ENCODE data around the gene CPZ. TPM values are rescaled to one million over a fixed set of nuclear protein-coding genes. Genes with fewer than 3 reads are reported as not detected.
A peak's percentile ranks its signal among the peaks of the same experiment; 100 is the strongest.

CPZ gene
- total RNA-seq, 1 donor from 2014 or later, result not detected

GRCh38 chr4:8637456-8637984, 45.0 kb downstream of the CPZ start:
- H3K36me3 ChIP-seq, result no peaks in the 10 kb centered on the region
- DNase-seq (ENCODE audit: low spot score), result no peak
- Mint-ChIP-seq H3K9me3 (no peaks in the 10 kb centered on the region), H3K27me3 (ENCODE audit: insufficient read depth, low read depth) (peaks cover 14% of the 10 kb centered on the region), H3K27ac (no peak overlapping the region), H3K4me1 (no peaks in the 10 kb centered on the region), H3K4me3 (no peak overlapping the region), H3K36me3 (no peaks in the 10 kb centered on the region)
- TF ChIP-seq EZH2phosphoT487 (IDR thresholded peaks at IDR 0.05) (no peak), EZH2 (IDR thresholded peaks at IDR 0.05) (no peak)
- TF ChIP-seq, protein P1, sequence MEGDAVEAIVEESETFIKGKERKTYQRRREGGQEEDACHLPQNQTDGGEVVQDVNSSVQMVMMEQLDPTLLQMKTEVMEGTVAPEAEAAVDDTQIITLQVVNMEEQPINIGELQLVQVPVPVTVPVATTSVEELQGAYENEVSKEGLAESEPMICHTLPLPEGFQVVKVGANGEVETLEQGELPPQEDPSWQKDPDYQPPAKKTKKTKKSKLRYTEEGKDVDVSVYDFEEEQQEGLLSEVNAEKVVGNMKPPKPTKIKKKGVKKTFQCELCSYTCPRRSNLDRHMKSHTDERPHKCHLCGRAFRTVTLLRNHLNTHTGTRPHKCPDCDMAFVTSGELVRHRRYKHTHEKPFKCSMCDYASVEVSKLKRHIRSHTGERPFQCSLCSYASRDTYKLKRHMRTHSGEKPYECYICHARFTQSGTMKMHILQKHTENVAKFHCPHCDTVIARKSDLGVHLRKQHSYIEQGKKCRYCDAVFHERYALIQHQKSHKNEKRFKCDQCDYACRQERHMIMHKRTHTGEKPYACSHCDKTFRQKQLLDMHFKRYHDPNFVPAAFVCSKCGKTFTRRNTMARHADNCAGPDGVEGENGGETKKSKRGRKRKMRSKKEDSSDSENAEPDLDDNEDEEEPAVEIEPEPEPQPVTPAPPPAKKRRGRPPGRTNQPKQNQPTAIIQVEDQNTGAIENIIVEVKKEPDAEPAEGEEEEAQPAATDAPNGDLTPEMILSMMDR (IDR thresholded peaks at IDR 0.05), result no peak
- no peaks in the 10 kb centered on the region for H4K20me1 ChIP-seq (ENCODE audit: low read depth)
- no peak overlapping the region for H3K9ac ChIP-seq
- H3K4me1 ChIP-seq, result no peaks in the 10 kb centered on the region
- H3K79me2 ChIP-seq (ENCODE audit: low read depth), result no peaks in the 10 kb centered on the region
- no peaks in the 10 kb centered on the region for H3K9me3 ChIP-seq (ENCODE audit: low read depth)
- H3F3A ChIP-seq (ENCODE audit: low read depth), result no peaks in the 10 kb centered on the region
- H3K27me3 ChIP-seq, result peaks cover 10% of the 10 kb centered on the region
- H2AFZ ChIP-seq (replicated peaks), result no peak overlapping the region
- no peak overlapping the region for H3K27ac ChIP-seq
- no peak overlapping the region for H3K4me3 ChIP-seq
- H3K4me2 ChIP-seq, result no peak overlapping the region

DNA sequence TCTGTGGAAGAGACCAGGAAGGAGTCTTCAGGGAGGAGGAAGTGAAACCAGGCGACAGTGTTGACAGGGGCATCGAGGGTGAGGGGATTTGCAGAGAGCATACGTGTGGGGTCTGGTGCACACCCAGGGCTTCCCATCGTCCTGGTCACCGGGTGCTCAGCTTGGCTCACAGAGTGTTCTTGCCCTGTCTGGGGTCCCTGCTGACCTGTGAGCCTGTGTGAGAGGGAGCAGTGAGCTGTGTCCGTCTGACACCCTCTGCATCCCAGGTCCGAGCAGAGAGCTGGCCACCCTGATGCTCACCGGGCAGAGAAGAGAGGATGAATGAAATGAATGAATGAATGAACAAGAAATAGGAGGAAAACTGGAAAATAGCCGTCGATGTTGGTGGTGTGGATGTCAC, 46.5 kb downstream of the CPZ start:
- DNase-seq (ENCODE audit: low spot score), result no peak
- no peaks in the 10 kb centered on the region for H3K9me3 Mint-ChIP-seq
- H3K4me2 ChIP-seq, result no peak overlapping the region

GRCh38 chr4:8639777-8640720, 47.5 kb downstream of the CPZ start:
- H2AFZ ChIP-seq (replicated peaks), result no peak overlapping the region
- H3K9ac ChIP-seq, result no peak overlapping the region
- H3K9me3 ChIP-seq (ENCODE audit: low read depth), result no peaks in the 10 kb centered on the region
- peak overlapping the region; percentile 66 for H3K27ac Mint-ChIP-seq
- H3K27ac ChIP-seq, result no peak overlapping the region
- peaks cover 10% of the 10 kb centered on the region for H3K27me3 ChIP-seq
- H3K4me3 Mint-ChIP-seq, result no peak overlapping the region
- TF ChIP-seq EZH2phosphoT487 (IDR thresholded peaks at IDR 0.05) (no peak), EZH2 (IDR thresholded peaks at IDR 0.05) (no peak)
- no peak overlapping the region for H3K4me3 ChIP-seq
- H3K79me2 ChIP-seq (ENCODE audit: low read depth), result no peaks in the 10 kb centered on the region
- H3K4me1 ChIP-seq, result peaks cover 10% of the 10 kb centered on the region
- H3F3A ChIP-seq (ENCODE audit: low read depth), result no peaks in the 10 kb centered on the region
- no peak for DNase-seq (ENCODE audit: low spot score)
- no peak overlapping the region for H3K4me2 ChIP-seq
- no peaks in the 10 kb centered on the region for H3K36me3 ChIP-seq
- H4K20me1 ChIP-seq (ENCODE audit: low read depth), result no peaks in the 10 kb centered on the region
- no peaks in the 10 kb centered on the region for H3K9me3 Mint-ChIP-seq
- no peaks in the 10 kb centered on the region for H3K4me1 Mint-ChIP-seq
- no peaks in the 10 kb centered on the region for H3K36me3 Mint-ChIP-seq
- H3K27me3 Mint-ChIP-seq (ENCODE audit: insufficient read depth, low read depth), result peaks cover 23% of the 10 kb centered on the region

More for the DNA sequence above, 46.5 kb downstream of the CPZ start:
- no peaks in the 10 kb centered on the region for H4K20me1 ChIP-seq (ENCODE audit: low read depth)
- H3K4me3 ChIP-seq, result no peak overlapping the region
- TF ChIP-seq EZH2 (IDR thresholded peaks at IDR 0.05) (no peak), EZH2phosphoT487 (IDR thresholded peaks at IDR 0.05) (no peak)
- TF ChIP-seq, protein P1 (IDR thresholded peaks at IDR 0.05), result no peak
- Mint-ChIP-seq H3K36me3 (no peaks in the 10 kb centered on the region), H3K27me3 (ENCODE audit: insufficient read depth, low read depth) (peaks cover 20% of the 10 kb centered on the region), H3K4me1 (no peaks in the 10 kb centered on the region), H3K27ac (no peak overlapping the region), H3K4me3 (no peak overlapping the region)
- H3F3A ChIP-seq (ENCODE audit: low read depth), result no peaks in the 10 kb centered on the region
- no peak overlapping the region for H2AFZ ChIP-seq (replicated peaks)
- no peak overlapping the region for H3K27ac ChIP-seq
- peaks cover 2% of the 10 kb centered on the region for H3K4me1 ChIP-seq
- peaks cover 10% of the 10 kb centered on the region for H3K27me3 ChIP-seq
- no peak overlapping the region for H3K9ac ChIP-seq
- H3K79me2 ChIP-seq (ENCODE audit: low read depth), result no peaks in the 10 kb centered on the region
- no peaks in the 10 kb centered on the region for H3K36me3 ChIP-seq
- H3K9me3 ChIP-seq (ENCODE audit: low read depth), result no peaks in the 10 kb centered on the region
